ENCODE results near the gene ZNF367. TPM values are rescaled to one million over a fixed set of nuclear protein-coding genes. Genes with fewer than 3 reads are reported as not detected.

Gene ZNF367
- total RNA-seq, 1 donor from 2014 or later: 5.3 TPM

- TF ChIP-seq CTCF (IDR thresholded peaks at IDR 0.05; ENCODE audit: unreplicated experiment): no peak
Measured at GRCh38 chr9:96412174-96412913, 5.8 kb downstream of the ZNF367 start.

GRCh38 chr9:96411129-96411838 lies 6.9 kb downstream of the ZNF367 start:
- Mint-ChIP-seq H3K27me3 (no peaks in the 10 kb centered on the region), H3K36me3 (ENCODE audit: insufficient read depth) (peaks cover 5% of the 10 kb centered on the region), H3K4me3 (ENCODE audit: low read depth) (no peak overlapping the region), H3K9me3 (ENCODE audit: low read depth) (no peaks in the 10 kb centered on the region), H3K27ac (no peak overlapping the region), H3K4me1 (ENCODE audit: low read depth) (peaks cover 2% of the 10 kb centered on the region)
- DNase-seq (ENCODE audit: low spot score, unreplicated experiment): no peak
- TF ChIP-seq CTCF (IDR thresholded peaks at IDR 0.05; ENCODE audit: unreplicated experiment): no peak

More at GRCh38 chr9:96412174-96412913, 5.8 kb downstream of the ZNF367 start:
- H3K4me3 Mint-ChIP-seq (ENCODE audit: low read depth): no peak overlapping the region
- no peak for DNase-seq (ENCODE audit: low spot score, unreplicated experiment)
- H3K36me3 Mint-ChIP-seq (ENCODE audit: insufficient read depth): peaks cover 1% of the 10 kb centered on the region
- no peak overlapping the region for H3K27ac Mint-ChIP-seq
- no peaks in the 10 kb centered on the region for H3K27me3 Mint-ChIP-seq
- H3K9me3 Mint-ChIP-seq (ENCODE audit: low read depth): no peaks in the 10 kb centered on the region
- peaks cover 9% of the 10 kb centered on the region for H3K4me1 Mint-ChIP-seq (ENCODE audit: low read depth)

- H3K27ac Mint-ChIP-seq: no peak overlapping the region
Measured at GRCh38 chr9:96408409-96409280, 9.5 kb downstream of the ZNF367 start.

GRCh38 chr9:96400132-96400910 lies 17.8 kb downstream of the ZNF367 start:
- Mint-ChIP-seq H3K4me3 (ENCODE audit: low read depth) (no peak overlapping the region), H3K27me3 (no peaks in the 10 kb centered on the region), H3K4me1 (ENCODE audit: low read depth) (no peaks in the 10 kb centered on the region), H3K27ac (no peak overlapping the region), H3K36me3 (ENCODE audit: insufficient read depth) (peaks cover 10% of the 10 kb centered on the region), H3K9me3 (ENCODE audit: low read depth) (peaks cover 9% of the 10 kb centered on the region)
- DNase-seq (ENCODE audit: low spot score, unreplicated experiment): no peak
- no peak for TF ChIP-seq CTCF (IDR thresholded peaks at IDR 0.05; ENCODE audit: unreplicated experiment)

More at GRCh38 chr9:96408409-96409280, 9.5 kb downstream of the ZNF367 start:
- TF ChIP-seq CTCF (IDR thresholded peaks at IDR 0.05; ENCODE audit: unreplicated experiment): no peak
- no peaks in the 10 kb centered on the region for H3K9me3 Mint-ChIP-seq (ENCODE audit: low read depth)
- peaks cover 5% of the 10 kb centered on the region for H3K36me3 Mint-ChIP-seq (ENCODE audit: insufficient read depth)
- H3K4me3 Mint-ChIP-seq (ENCODE audit: low read depth): no peak overlapping the region
- no peaks in the 10 kb centered on the region for H3K4me1 Mint-ChIP-seq (ENCODE audit: low read depth)
- no peak for DNase-seq (ENCODE audit: low spot score, unreplicated experiment)
- H3K27me3 Mint-ChIP-seq: no peaks in the 10 kb centered on the region
